Keratinocyte (primary cell): ENCODE results near the gene EPHA6. TPM values are rescaled to one million over a fixed set of nuclear protein-coding genes. Genes with fewer than 3 reads are reported as not detected.

Experiments used
- DNase-seq: peaks from one replicate; pipeline ENCODE4 v3.0.0-alpha.2; 2011; ENCODE audit warnings: low read depth, missing footprints, low spot score
- FAIRE-seq: peaks from 2 replicates; lab custom pipeline; 2011; peaks lifted over from hg19 to GRCh38; lab: Jason Lieb, UNC
- H2AFZ ChIP-seq: 2 replicates; pipeline ENCODE4 v1.6.0; 2012; ENCODE audit warnings: low read length, control low read depth, inconsistent platforms; ENCODE audit not compliant: control insufficient read depth
- H3K27ac ChIP-seq: 2 replicates; pipeline ENCODE4 v1.5.1; 2011; ENCODE audit warnings: low read length; ENCODE audit not compliant: control insufficient read depth, insufficient read depth
- H3K27me3 ChIP-seq: 3 replicates; pipeline ENCODE4 v1.6.0; 2011; ENCODE audit warnings: low read length; ENCODE audit not compliant: control insufficient read depth, insufficient read depth; ENCODE audit errors: extremely low read depth
- H3K36me3 ChIP-seq, 2 experiments: 2 replicates in 1 of 2; 3 replicates in 1 of 2; pipeline ENCODE4 v1.5.1; 2011; ENCODE audit warnings: low read length in 2 of 2, mild to moderate bottlenecking in 1 of 2; ENCODE audit not compliant: control insufficient read depth in 2 of 2, insufficient read depth in 2 of 2; ENCODE audit errors: extremely low read depth in 1 of 2
- H3K4me1 ChIP-seq: 3 replicates; pipeline ENCODE4 v1.5.1; 2011; ENCODE audit warnings: low read length; ENCODE audit not compliant: control insufficient read depth, insufficient read depth; ENCODE audit errors: extremely low read depth
- H3K4me2 ChIP-seq: 3 replicates; pipeline ENCODE4 v1.6.0; 2011; ENCODE audit warnings: low read depth, low read length; ENCODE audit not compliant: control insufficient read depth, insufficient read depth; ENCODE audit errors: extremely low read depth
- H3K4me3 ChIP-seq, 3 experiments: fragments of 200-600 bp in 1 of 3; sonication (generic) in 1 of 3; 2 replicates in 2 of 3; 3 replicates in 1 of 3; pipeline ENCODE4 v1.5.1; 2011 to 2016; ENCODE audit warnings: low read length in 3 of 3, mild to moderate bottlenecking in 3 of 3, control low read depth in 2 of 3, inconsistent platforms in 1 of 3, low read depth in 1 of 3, mixed read lengths in 1 of 3, mixed run types in 1 of 3, moderate library complexity in 1 of 3; ENCODE audit not compliant: control insufficient read depth in 2 of 3, insufficient read depth in 2 of 3; ENCODE audit errors: extremely low read depth in 1 of 3
- H3K79me2 ChIP-seq: 2 replicates; pipeline ENCODE4 v1.6.0; 2012; ENCODE audit warnings: low read length; ENCODE audit not compliant: control insufficient read depth, insufficient read depth
- H3K9ac ChIP-seq: 3 replicates; pipeline ENCODE4 v1.6.0; 2011; ENCODE audit warnings: low read length; ENCODE audit not compliant: control insufficient read depth, insufficient read depth; ENCODE audit errors: extremely low read depth
- H3K9me1 ChIP-seq: 3 replicates; pipeline ENCODE4 v1.6.0; 2011; ENCODE audit warnings: low read length; ENCODE audit not compliant: control insufficient read depth, insufficient read depth; ENCODE audit errors: extremely low read depth
- H3K9me3 ChIP-seq: 2 replicates; pipeline ENCODE4 v1.5.1; 2012; ENCODE audit warnings: low read depth, low read length; ENCODE audit not compliant: control insufficient read depth
- H4K20me1 ChIP-seq: 3 replicates; pipeline ENCODE4 v1.6.0; 2011; ENCODE audit warnings: low read length; ENCODE audit not compliant: control insufficient read depth, insufficient read depth; ENCODE audit errors: extremely low read depth
- EZH2 ChIP-seq: IDR thresholded peaks from one replicate; pipeline ENCODE4 v1.6.1; 2012; ENCODE audit warnings: inconsistent platforms, mild to moderate bottlenecking, low read length, moderate library complexity
- dilution Hi-C: fragments of 300-500 bp; cut with MboI; formaldehyde crosslinking; loops from one replicate; pipeline ENCODE4 v1.7.0; 2020; ENCODE audit warnings: low sequenced_read_pairs; ENCODE audit not compliant: extremely low pct_ligation_motif_present
- polyA plus RNA-seq, 5 experiments: library from polyadenylated mRNA; depleted of rRNA in 3 of 5; stranded (reverse) in 3 of 5; stranded (forward) in 1 of 5; unstranded in 1 of 5; fragments of >200 nt; gene quantifications; 1 replicate in 1 of 5; 2 replicates in 3 of 5; 3 replicates in 1 of 5; pipeline versions ENCODE4 v1.2.1 to v1.2.3, GENCODE V29; 2011 to 2012; ENCODE audit warnings: missing spikeins in 2 of 5, low read depth in 1 of 5, low replicate concordance in 1 of 5
- TF ChIP-seq, protein P1 (sequence below), 3 experiments: IDR thresholded peaks in 1 of 3; conservative IDR thresholded peaks in 1 of 3; optimal IDR thresholded peaks in 1 of 3; 2 replicates in 2 of 3; 3 replicates in 1 of 3; pipeline versions ENCODE3 to v1.5.1; 2011; ENCODE audit warnings: low read length in 3 of 3, mild to moderate bottlenecking in 3 of 3, moderate library complexity in 2 of 3, control low read depth in 1 of 3, inconsistent platforms in 1 of 3; ENCODE audit not compliant: insufficient read depth in 2 of 3; ENCODE audit errors: extremely low read depth in 1 of 3

EPHA6 gene
- polyA plus RNA-seq, 1 donor (not counting 4 experiments of a cell fraction or from before 2014, with no cell fraction given), result not detected

GRCh38 chr3:97720417-97720816, 906.0 kb downstream of the EPHA6 start:
- H3K27me3 ChIP-seq, result no peaks in the 10 kb centered on the region
- no peaks in the 10 kb centered on the region for H3K4me1 ChIP-seq
- H3K9me3 ChIP-seq, result no peaks in the 10 kb centered on the region
- H3K36me3 ChIP-seq, result no peaks in the 10 kb centered on the region
- H3K4me3 ChIP-seq, result no peak overlapping the region
- H3K9me1 ChIP-seq, result no peaks in the 10 kb centered on the region
- dilution Hi-C loops, result no loop called here
- H3K4me2 ChIP-seq, result no peak overlapping the region
- H3K79me2 ChIP-seq, result no peaks in the 10 kb centered on the region
- no peaks in the 10 kb centered on the region for H4K20me1 ChIP-seq
- no peak overlapping the region for H3K9ac ChIP-seq
- H2AFZ ChIP-seq, result no peak overlapping the region
- FAIRE-seq (no peak), DNase-seq (no peak)
- TF ChIP-seq, protein P1, sequence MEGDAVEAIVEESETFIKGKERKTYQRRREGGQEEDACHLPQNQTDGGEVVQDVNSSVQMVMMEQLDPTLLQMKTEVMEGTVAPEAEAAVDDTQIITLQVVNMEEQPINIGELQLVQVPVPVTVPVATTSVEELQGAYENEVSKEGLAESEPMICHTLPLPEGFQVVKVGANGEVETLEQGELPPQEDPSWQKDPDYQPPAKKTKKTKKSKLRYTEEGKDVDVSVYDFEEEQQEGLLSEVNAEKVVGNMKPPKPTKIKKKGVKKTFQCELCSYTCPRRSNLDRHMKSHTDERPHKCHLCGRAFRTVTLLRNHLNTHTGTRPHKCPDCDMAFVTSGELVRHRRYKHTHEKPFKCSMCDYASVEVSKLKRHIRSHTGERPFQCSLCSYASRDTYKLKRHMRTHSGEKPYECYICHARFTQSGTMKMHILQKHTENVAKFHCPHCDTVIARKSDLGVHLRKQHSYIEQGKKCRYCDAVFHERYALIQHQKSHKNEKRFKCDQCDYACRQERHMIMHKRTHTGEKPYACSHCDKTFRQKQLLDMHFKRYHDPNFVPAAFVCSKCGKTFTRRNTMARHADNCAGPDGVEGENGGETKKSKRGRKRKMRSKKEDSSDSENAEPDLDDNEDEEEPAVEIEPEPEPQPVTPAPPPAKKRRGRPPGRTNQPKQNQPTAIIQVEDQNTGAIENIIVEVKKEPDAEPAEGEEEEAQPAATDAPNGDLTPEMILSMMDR (optimal IDR thresholded peaks at IDR 0.05 in 1 of 3, IDR thresholded peaks at IDR 0.05 in 1 of 3, conservative IDR thresholded peaks at IDR 0.05 in 1 of 3; ENCODE audit: extremely low read depth in 1 of 3, insufficient read depth in 2 of 3, low read length in 3 of 3), result no peak
- H3K27ac ChIP-seq, result no peak overlapping the region

DNA sequence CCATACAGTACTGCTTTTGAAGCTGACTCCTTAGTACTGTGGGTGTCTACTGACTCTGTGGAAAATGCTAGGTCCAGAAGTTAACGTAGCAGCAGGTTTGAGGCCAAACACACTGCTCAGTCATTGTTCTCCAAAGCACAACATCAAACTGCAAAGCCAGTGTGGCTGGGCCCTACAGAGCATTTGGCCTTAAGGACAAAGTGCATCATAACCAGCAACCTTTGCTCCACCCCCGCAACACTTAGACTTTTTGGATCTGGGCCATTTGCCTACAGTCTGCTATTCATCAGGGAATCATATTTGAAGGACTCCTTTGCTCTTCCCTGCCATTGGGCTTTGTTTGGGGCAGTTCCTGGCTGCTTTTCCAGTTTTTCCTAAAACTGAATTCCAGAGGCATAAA, 907.1 kb downstream of the EPHA6 start:
- TF ChIP-seq, protein P1 (optimal IDR thresholded peaks at IDR 0.05 in 1 of 3, IDR thresholded peaks at IDR 0.05 in 1 of 3, conservative IDR thresholded peaks at IDR 0.05 in 1 of 3; ENCODE audit: extremely low read depth in 1 of 3, insufficient read depth in 2 of 3, low read length in 3 of 3), result no peak
- no peak for TF ChIP-seq EZH2
- Histone ChIP-seq H3K9ac (no peak overlapping the region), H3K4me1 (no peaks in the 10 kb centered on the region), H3K9me1 (no peaks in the 10 kb centered on the region), H3K27ac (no peak overlapping the region), H3K36me3 (no peaks in the 10 kb centered on the region), H3K79me2 (no peaks in the 10 kb centered on the region), H3K9me3 (no peaks in the 10 kb centered on the region), H3K4me2 (no peak overlapping the region), H3K27me3 (no peaks in the 10 kb centered on the region), H3K4me3 (no peak overlapping the region), H4K20me1 (no peaks in the 10 kb centered on the region), H2AFZ (no peak overlapping the region)
- FAIRE-seq (no peak), DNase-seq (no peak)
- dilution Hi-C loops, result no loop called here
